GM19351 (cell line): ENCODE data around the gene MEF2D.

Experiments used
- ATAC-seq: cut with Tn5 transposase; IDR thresholded peaks from one replicate; pipeline ENCODE4 v1.9.1; 2021; ENCODE audit warnings: mild to moderate bottlenecking, moderate library complexity; ENCODE audit not compliant: unreplicated experiment

Gene MEF2D

GRCh38 chr1:156489166-156489934, 11.2 kb downstream of the MEF2D start:
- peak; percentile 13 for ATAC-seq

GRCh38 chr1:156488566-156489165, 11.9 kb downstream of the MEF2D start:
- ATAC-seq, result peak; percentile 66

- peak; percentile 36 for ATAC-seq
These were observed 12.7 kb downstream of the MEF2D start for GRCh38 chr1:156487862-156488261.

GRCh38 chr1:156486421-156487344, 13.9 kb downstream of the MEF2D start:
- no peak for ATAC-seq

- ATAC-seq, result no peak
These were observed 14.6 kb downstream of the MEF2D start for GRCh38 chr1:156485984-156486383.

- ATAC-seq, result no peak
These were observed 16.0 kb downstream of the MEF2D start for GRCh38 chr1:156484480-156485058.

GRCh38 chr1:156483397-156483796, 17.2 kb downstream of the MEF2D start:
- ATAC-seq, result no peak

- ATAC-seq, result no peak
These were observed 18.3 kb downstream of the MEF2D start for GRCh38 chr1:156482276-156482675.

GRCh38 chr1:156481527-156481926, 19.0 kb downstream of the MEF2D start:
- ATAC-seq, result no peak

- ATAC-seq, result no peak
These were observed 20.0 kb downstream of the MEF2D start for GRCh38 chr1:156480411-156481192.

- ATAC-seq, result no peak
These were observed 20.6 kb downstream of the MEF2D start for GRCh38 chr1:156480016-156480370.

GRCh38 chr1:156479093-156480015, 21.2 kb downstream of the MEF2D start:
- no peak for ATAC-seq

- ATAC-seq, result no peak
These were observed 22.3 kb downstream of the MEF2D start for GRCh38 chr1:156478250-156478627.

- no peak for ATAC-seq
These were observed 22.9 kb downstream of the MEF2D start for GRCh38 chr1:156477526-156478249.

- no peak for ATAC-seq
These were observed 23.9 kb downstream of the MEF2D start for GRCh38 chr1:156476501-156477298.

GRCh38 chr1:156475568-156476500, 24.7 kb downstream of the MEF2D start:
- ATAC-seq, result no peak

- ATAC-seq, result no peak
These were observed 25.6 kb downstream of the MEF2D start for GRCh38 chr1:156474966-156475365.
